GM12878 (cell line): ENCODE measurements around the gene BIRC6. TPM values are rescaled to one million over a fixed set of nuclear protein-coding genes. Genes with fewer than 3 reads are reported as not detected.

Experiments
- ATAC-seq: fragments of 200-7000 bp; cut with Tn5 transposase; 3 replicates; pipeline ENCODE4 v1.9.1; 2020; ENCODE audit warnings: mild to moderate bottlenecking, moderate library complexity
- BruUV-seq: library from RNA; stranded (reverse); fragments of 400-500 nt; replicated peaks from 2 replicates; lab custom pipeline; 2021; lab: Mats Ljungman, UMichigan
- CTCF ChIA-PET: fragments of 300-600 bp; sonication (Branson Sonifier 250); formaldehyde crosslinking; extraction: SDS; loops from one replicate; lab custom pipeline; 2021; ENCODE audit warnings: inconsistent platforms; lab: Yijun Ruan, JAX
- POLR2A ChIA-PET: fragments of 350-600 bp; formaldehyde crosslinking; extraction: SDS; loops from one replicate; lab custom pipeline; 2021; ENCODE audit warnings: inconsistent platforms; lab: Charles Lee
- RAD21 ChIA-PET: fragments of 300-600 bp; sonication (Branson Sonifier 250); formaldehyde crosslinking; loops from one replicate; lab custom pipeline; 2023; ENCODE audit warnings: antibody characterized with exemption; ENCODE audit not compliant: unreplicated experiment; lab: Charles Lee
- SMC1A ChIA-PET: fragments of 300-600 bp; sonication (Branson Sonifier 250); formaldehyde crosslinking; loops from one replicate; lab custom pipeline; 2023; ENCODE audit not compliant: unreplicated experiment, uncharacterized antibody; lab: Charles Lee
- DNase-seq: peaks from one replicate; pipeline ENCODE4 v3.0.0-alpha.2; 2011; ENCODE audit warnings: low read depth, low spot score
- FAIRE-seq: peaks from 3 replicates; lab custom pipeline; 2011; peaks lifted over from hg19 to GRCh38; lab: Jason Lieb, UNC
- H2AFZ ChIP-seq: 2 replicates; pipeline ENCODE4 v1.6.0; 2011; ENCODE audit warnings: low read depth, low read length, control low read depth; ENCODE audit not compliant: control insufficient read depth
- H3K27ac ChIP-seq: 2 replicates; pipeline ENCODE4 v1.5.1; 2011; ENCODE audit warnings: control low read depth; ENCODE audit not compliant: control insufficient read depth, insufficient read depth
- H3K27me3 ChIP-seq, 2 experiments: replicated peaks in 1 of 2; 2 replicates each; pipeline versions ENCODE4 v1.6.0 to v1.6.1; 2011; ENCODE audit warnings: low read length in 1 of 2; ENCODE audit not compliant: control insufficient read depth in 2 of 2, insufficient read depth in 2 of 2
- H3K36me3 ChIP-seq, 2 experiments: 2 replicates each; pipeline ENCODE4 v1.5.1; 2011; ENCODE audit warnings: low read length in 1 of 2; ENCODE audit not compliant: control insufficient read depth in 2 of 2, insufficient read depth in 2 of 2
- H3K4me1 ChIP-seq: 2 replicates; pipeline ENCODE4 v1.6.1; 2011; ENCODE audit warnings: mild to moderate bottlenecking, low read length, moderate library complexity, mixed read lengths; ENCODE audit not compliant: control insufficient read depth, insufficient read depth
- H3K4me2 ChIP-seq: 2 replicates; pipeline ENCODE4 v1.6.0; 2011; ENCODE audit warnings: control low read depth; ENCODE audit not compliant: control insufficient read depth, insufficient read depth
- H3K4me3 ChIP-seq: fragments of 200-600 bp; sonication (generic); 2 replicates; pipeline ENCODE4 v1.5.1; 2016
- H3K79me2 ChIP-seq: 2 replicates; pipeline ENCODE4 v1.6.0; 2011; ENCODE audit warnings: low read length; ENCODE audit not compliant: control insufficient read depth, insufficient read depth
- H3K9ac ChIP-seq: 2 replicates; pipeline ENCODE4 v1.8.0; 2011; ENCODE audit warnings: low read length, control low read depth, mixed read lengths; ENCODE audit not compliant: control insufficient read depth, insufficient read depth
- H3K9me3 ChIP-seq: replicated peaks from 3 replicates; pipeline ENCODE4 v1.5.1; 2011; ENCODE audit warnings: mild to moderate bottlenecking, low read length; ENCODE audit not compliant: control insufficient read depth, insufficient read depth
- H4K20me1 ChIP-seq: 2 replicates; pipeline ENCODE4 v1.6.0; 2011; ENCODE audit not compliant: control insufficient read depth, insufficient read depth
- ATF7 ChIP-seq: fragments of 450-650 bp; IDR thresholded peaks from 2 replicates; pipeline ENCODE4 v1.6.1; 2016; ENCODE audit warnings: low read depth, mild to moderate bottlenecking
- ESRRA ChIP-seq: IDR thresholded peaks from 2 replicates; pipeline ENCODE4 v1.6.1; 2012; ENCODE audit warnings: mild to moderate bottlenecking, low read length, improper control_type of control experiment
- FOS ChIP-seq: IDR thresholded peaks from 3 replicates; pipeline ENCODE4 v1.6.1; 2011; ENCODE audit warnings: borderline replicate concordance; ENCODE audit not compliant: insufficient read length; ENCODE audit errors: extremely low read depth
- HDAC6 ChIP-seq: fragments of 200-600 bp; sonication (generic); IDR thresholded peaks from one replicate; pipeline ENCODE4 v1.8.0; 2017; ENCODE audit warnings: antibody characterized with exemption; ENCODE audit not compliant: unreplicated experiment
- IKZF1 ChIP-seq: fragments of 450-650 bp; conservative IDR thresholded peaks from 2 replicates; pipeline ENCODE4 v1.6.1; 2017; ENCODE audit warnings: antibody characterized with exemption, mild to moderate bottlenecking
- IRF4 ChIP-seq: IDR thresholded peaks from 2 replicates; pipeline ENCODE4 v1.6.1; 2011; ENCODE audit warnings: low read depth, low read length
- JUNB ChIP-seq: IDR thresholded peaks from 2 replicates; pipeline ENCODE4 v1.6.1; 2016; ENCODE audit warnings: antibody characterized with exemption, mild to moderate bottlenecking
- KAT2A ChIP-seq: conservative IDR thresholded peaks from 2 replicates; pipeline ENCODE4 v1.6.1; 2011; ENCODE audit warnings: low read depth, low read length; ENCODE audit not compliant: control insufficient read depth
- NRF1 ChIP-seq: conservative IDR thresholded peaks from 2 replicates; pipeline ENCODE4 v1.6.1; 2011; ENCODE audit warnings: mild to moderate bottlenecking, low read depth, low read length, improper control_type of control experiment
- PML ChIP-seq: IDR thresholded peaks from 2 replicates; pipeline ENCODE4 v1.6.1; 2012; ENCODE audit warnings: low read length, inconsistent platforms
- POLR2AphosphoS2 ChIP-seq: IDR thresholded peaks from 2 replicates; pipeline ENCODE4 v1.6.1; 2011; ENCODE audit warnings: low read depth, mild to moderate bottlenecking, low read length, improper control_type of control experiment, moderate library complexity
- POU2F2 ChIP-seq: IDR thresholded peaks from 3 replicates; pipeline ENCODE4 v1.6.1; 2011; ENCODE audit warnings: low read depth, mild to moderate bottlenecking, low read length, borderline replicate concordance
- RAD51 ChIP-seq: fragments of 450-650 bp; IDR thresholded peaks from 2 replicates; pipeline ENCODE4 v1.6.1; 2016; ENCODE audit warnings: moderate library complexity, mild to moderate bottlenecking, inconsistent platforms
- RB1 ChIP-seq: fragments of 450-650 bp; formaldehyde crosslinking; IDR thresholded peaks from 2 replicates; pipeline ENCODE4 v1.6.1; 2017; ENCODE audit warnings: mild to moderate bottlenecking, borderline replicate concordance
- SIX5 ChIP-seq: IDR thresholded peaks from 2 replicates; pipeline ENCODE4 v1.6.1; 2011; ENCODE audit warnings: mild to moderate bottlenecking, low read depth, low read length, moderate library complexity; ENCODE audit not compliant: severe bottlenecking
- TCF12 ChIP-seq: IDR thresholded peaks from 2 replicates; pipeline ENCODE4 v1.6.1; 2011; ENCODE audit warnings: low read depth, mild to moderate bottlenecking, low read length
- WGBS: methylation state at CpG from one replicate; pipeline ENCODE4 v1.1.6; 2016; ENCODE audit warnings: low lambda C conversion rate; ENCODE audit not compliant: insufficient replicate concordance, insufficient coverage; ENCODE audit errors: missing lambda C conversion rate; 5-methylcytosine and 5-hydroxymethylcytosine counted together
- in situ Hi-C: fragments of 300-500 bp; cut with MboI; formaldehyde crosslinking; loops from 9 replicates; pipeline ENCODE4 v1.14.3; 2018; ENCODE audit warnings: mixed read lengths
- intact Hi-C: fragments of 100-400 bp; cut with micrococcal nuclease; formaldehyde crosslinking; loops from one replicate; pipeline ENCODE4 v1.14.2; 2022; ENCODE audit not compliant: unreplicated experiment
- polyA plus RNA-seq, 11 experiments: library from polyadenylated mRNA; depleted of rRNA in 4 of 11; unstranded in 6 of 11; stranded (reverse) in 5 of 11; fragments of >200 nt; fragmentation: Nextera tagmentation in 4 of 11; fragmentation: Illumina TruSeq in 1 of 11; extraction: Ambion mirVana in 4 of 11; extraction: Trizol in 1 of 11; gene quantifications; 1 replicate in 1 of 11; 2 replicates in 10 of 11; pipeline versions ENCODE4 v1.2.1 to v1.2.3, GENCODE V29; 2011 to 2016; ENCODE audit warnings: inconsistent platforms in 2 of 11, missing spikeins in 2 of 11, low read depth in 1 of 11
- total RNA-seq, 4 experiments: library from RNA; depleted of rRNA in 3 of 4; stranded (reverse); fragments of >200 nt in 3 of 4; fragmentation: Illumina TruSeq in 1 of 4; extraction: Trizol in 1 of 4; gene quantifications; 2 replicates each; pipeline versions ENCODE4 v1.2.1 to v1.2.3, GENCODE V29; 2013 to 2021
- TF ChIP-seq, protein P1 (sequence below): IDR thresholded peaks from 2 replicates; pipeline ENCODE4 v1.6.1; 2012; ENCODE audit warnings: improper control_type of control experiment, low read depth, low read length; ENCODE audit not compliant: insufficient replicate concordance
- TF ChIP-seq, protein P2 (sequence below): IDR thresholded peaks from 2 replicates; pipeline ENCODE4 v1.6.1; 2012; ENCODE audit warnings: low read depth, low read length, improper control_type of control experiment

The BIRC6 gene
- total and polyA plus RNA-seq, 10 of the 15 experiments (the other 5 are each of a cell fraction or from before 2014, with no cell fraction given), result 18.8 to 118 (median 55.0) TPM

DNA sequence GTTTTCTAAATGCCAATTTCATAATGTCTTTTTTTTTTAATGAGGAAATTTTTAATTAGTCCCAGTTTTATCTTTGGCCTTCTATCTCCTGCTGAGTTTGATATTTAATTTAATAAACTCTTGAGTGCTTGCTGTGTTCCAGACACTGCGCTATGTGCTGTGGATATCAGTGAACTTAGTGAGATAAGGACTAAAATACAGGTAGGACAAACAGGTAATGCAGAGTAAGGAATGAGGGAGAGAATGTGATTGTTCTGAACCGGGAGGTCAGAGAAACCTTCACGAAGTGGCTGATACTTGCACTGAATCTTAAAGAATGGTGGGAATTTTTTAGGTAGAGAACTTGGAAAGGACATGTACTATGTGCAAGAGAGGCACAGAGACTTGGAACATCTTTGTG, 299.2 kb downstream of the BIRC6 start (continued):
- TF ChIP-seq, protein P1, sequence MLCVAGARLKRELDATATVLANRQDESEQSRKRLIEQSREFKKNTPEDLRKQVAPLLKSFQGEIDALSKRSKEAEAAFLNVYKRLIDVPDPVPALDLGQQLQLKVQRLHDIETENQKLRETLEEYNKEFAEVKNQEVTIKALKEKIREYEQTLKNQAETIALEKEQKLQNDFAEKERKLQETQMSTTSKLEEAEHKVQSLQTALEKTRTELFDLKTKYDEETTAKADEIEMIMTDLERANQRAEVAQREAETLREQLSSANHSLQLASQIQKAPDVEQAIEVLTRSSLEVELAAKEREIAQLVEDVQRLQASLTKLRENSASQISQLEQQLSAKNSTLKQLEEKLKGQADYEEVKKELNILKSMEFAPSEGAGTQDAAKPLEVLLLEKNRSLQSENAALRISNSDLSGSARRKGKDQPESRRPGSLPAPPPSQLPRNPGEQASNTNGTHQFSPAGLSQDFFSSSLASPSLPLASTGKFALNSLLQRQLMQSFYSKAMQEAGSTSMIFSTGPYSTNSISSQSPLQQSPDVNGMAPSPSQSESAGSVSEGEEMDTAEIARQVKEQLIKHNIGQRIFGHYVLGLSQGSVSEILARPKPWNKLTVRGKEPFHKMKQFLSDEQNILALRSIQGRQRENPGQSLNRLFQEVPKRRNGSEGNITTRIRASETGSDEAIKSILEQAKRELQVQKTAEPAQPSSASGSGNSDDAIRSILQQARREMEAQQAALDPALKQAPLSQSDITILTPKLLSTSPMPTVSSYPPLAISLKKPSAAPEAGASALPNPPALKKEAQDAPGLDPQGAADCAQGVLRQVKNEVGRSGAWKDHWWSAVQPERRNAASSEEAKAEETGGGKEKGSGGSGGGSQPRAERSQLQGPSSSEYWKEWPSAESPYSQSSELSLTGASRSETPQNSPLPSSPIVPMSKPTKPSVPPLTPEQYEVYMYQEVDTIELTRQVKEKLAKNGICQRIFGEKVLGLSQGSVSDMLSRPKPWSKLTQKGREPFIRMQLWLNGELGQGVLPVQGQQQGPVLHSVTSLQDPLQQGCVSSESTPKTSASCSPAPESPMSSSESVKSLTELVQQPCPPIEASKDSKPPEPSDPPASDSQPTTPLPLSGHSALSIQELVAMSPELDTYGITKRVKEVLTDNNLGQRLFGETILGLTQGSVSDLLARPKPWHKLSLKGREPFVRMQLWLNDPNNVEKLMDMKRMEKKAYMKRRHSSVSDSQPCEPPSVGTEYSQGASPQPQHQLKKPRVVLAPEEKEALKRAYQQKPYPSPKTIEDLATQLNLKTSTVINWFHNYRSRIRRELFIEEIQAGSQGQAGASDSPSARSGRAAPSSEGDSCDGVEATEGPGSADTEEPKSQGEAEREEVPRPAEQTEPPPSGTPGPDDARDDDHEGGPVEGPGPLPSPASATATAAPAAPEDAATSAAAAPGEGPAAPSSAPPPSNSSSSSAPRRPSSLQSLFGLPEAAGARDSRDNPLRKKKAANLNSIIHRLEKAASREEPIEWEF, result no peak
- no peak for TF ChIP-seq ESRRA
- TF ChIP-seq KAT2A, result no peak
- no peak for TF ChIP-seq TCF12
- no peak for TF ChIP-seq NRF1
- TF ChIP-seq RB1, result no peak
- no peak for TF ChIP-seq SIX5

DNA sequence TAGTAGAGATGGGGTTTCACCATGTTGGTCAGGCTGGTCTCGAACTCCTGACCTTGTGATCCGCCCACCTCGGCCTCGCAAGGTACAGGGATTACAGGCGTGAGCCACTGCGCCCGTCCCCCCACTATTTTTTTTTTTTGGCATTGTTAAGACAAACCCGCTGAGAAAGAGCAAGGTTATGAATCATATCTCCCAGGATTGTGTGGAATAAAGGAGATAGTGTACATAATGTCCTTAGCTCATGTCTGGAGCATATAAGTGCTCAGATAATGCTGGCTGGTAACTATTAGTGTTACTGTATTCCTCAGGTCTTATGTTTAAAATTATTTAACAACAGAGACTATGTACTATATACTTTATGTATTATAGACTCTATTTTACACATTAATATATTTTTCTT, 307.0 kb downstream of the BIRC6 start:
- intact Hi-C loops (no loop called here), in situ Hi-C loops (no loop called here)
- H3K79me2 ChIP-seq, result no peaks in the 10 kb centered on the region
- H3K4me2 ChIP-seq, result no peak overlapping the region
- H2AFZ ChIP-seq, result no peak overlapping the region
- SMC1A ChIA-PET, result interaction anchor here (1.3 to 1.6 kb wide), 2 partner anchors 10 to 71 kb away, joined by 3 to 4 read pairs; no protein-coding TSS in a partner anchor
- H3K9ac ChIP-seq, result no peak overlapping the region
- H3K9me3 ChIP-seq, result no peaks in the 10 kb centered on the region
- no peak overlapping the region for H3K4me3 ChIP-seq
- no peak for DNase-seq
- CTCF ChIA-PET, result no interaction called here
- RAD21 ChIA-PET, result no interaction called here
- no peaks in the 10 kb centered on the region for H3K27me3 ChIP-seq
- H3K4me1 ChIP-seq, result no peaks in the 10 kb centered on the region
- FAIRE-seq, result no peak
- H4K20me1 ChIP-seq, result no peaks in the 10 kb centered on the region
- no peak overlapping the region for H3K27ac ChIP-seq
- POLR2A ChIA-PET, result no interaction called here
- H3K36me3 ChIP-seq, result no peaks in the 10 kb centered on the region; a peak in 1 of 4 replicates
- 97% methylated on average over 8 of the region's 8 CpGs for WGBS
- ATAC-seq, result no peak
- no TSS peak for BruUV-seq
- TF ChIP-seq RAD51, result no peak
- TF ChIP-seq FOS, result no peak
- no peak for TF ChIP-seq IRF4
- no peak for TF ChIP-seq ATF7
- no peak for TF ChIP-seq POU2F2
- no peak for TF ChIP-seq IKZF1
- no peak for TF ChIP-seq POLR2AphosphoS2
- TF ChIP-seq, protein P2, sequence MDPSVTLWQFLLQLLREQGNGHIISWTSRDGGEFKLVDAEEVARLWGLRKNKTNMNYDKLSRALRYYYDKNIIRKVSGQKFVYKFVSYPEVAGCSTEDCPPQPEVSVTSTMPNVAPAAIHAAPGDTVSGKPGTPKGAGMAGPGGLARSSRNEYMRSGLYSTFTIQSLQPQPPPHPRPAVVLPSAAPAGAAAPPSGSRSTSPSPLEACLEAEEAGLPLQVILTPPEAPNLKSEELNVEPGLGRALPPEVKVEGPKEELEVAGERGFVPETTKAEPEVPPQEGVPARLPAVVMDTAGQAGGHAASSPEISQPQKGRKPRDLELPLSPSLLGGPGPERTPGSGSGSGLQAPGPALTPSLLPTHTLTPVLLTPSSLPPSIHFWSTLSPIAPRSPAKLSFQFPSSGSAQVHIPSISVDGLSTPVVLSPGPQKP, result no peak
- TF ChIP-seq JUNB, result no peak
- no peak for TF ChIP-seq HDAC6
- no peak for TF ChIP-seq PML
